Stimulated activated CD8-positive, alpha-beta memory T cell treated with anti-CD3 and anti-CD28 coated beads, Interleukin-7, amount 100 ng/mL, for 48 hours (primary cell): ENCODE results near the gene CHKB.

Experiments
- DNase-seq, 2 donors: peaks; one replicate each; pipeline ENCODE4 v3.0.0-alpha.2; 2020; ENCODE audit warnings: low read depth in 1 of 2; ENCODE audit errors: extremely low read depth in 1 of 2

The CHKB gene

GRCh38 chr22:50575426-50575941, 7.2 kb downstream of the CHKB start:
- DNase-seq: no peak

- no peak for DNase-seq
Observed at GRCh38 chr22:50574383-50574755, 8.3 kb downstream of the CHKB start.

DNA sequence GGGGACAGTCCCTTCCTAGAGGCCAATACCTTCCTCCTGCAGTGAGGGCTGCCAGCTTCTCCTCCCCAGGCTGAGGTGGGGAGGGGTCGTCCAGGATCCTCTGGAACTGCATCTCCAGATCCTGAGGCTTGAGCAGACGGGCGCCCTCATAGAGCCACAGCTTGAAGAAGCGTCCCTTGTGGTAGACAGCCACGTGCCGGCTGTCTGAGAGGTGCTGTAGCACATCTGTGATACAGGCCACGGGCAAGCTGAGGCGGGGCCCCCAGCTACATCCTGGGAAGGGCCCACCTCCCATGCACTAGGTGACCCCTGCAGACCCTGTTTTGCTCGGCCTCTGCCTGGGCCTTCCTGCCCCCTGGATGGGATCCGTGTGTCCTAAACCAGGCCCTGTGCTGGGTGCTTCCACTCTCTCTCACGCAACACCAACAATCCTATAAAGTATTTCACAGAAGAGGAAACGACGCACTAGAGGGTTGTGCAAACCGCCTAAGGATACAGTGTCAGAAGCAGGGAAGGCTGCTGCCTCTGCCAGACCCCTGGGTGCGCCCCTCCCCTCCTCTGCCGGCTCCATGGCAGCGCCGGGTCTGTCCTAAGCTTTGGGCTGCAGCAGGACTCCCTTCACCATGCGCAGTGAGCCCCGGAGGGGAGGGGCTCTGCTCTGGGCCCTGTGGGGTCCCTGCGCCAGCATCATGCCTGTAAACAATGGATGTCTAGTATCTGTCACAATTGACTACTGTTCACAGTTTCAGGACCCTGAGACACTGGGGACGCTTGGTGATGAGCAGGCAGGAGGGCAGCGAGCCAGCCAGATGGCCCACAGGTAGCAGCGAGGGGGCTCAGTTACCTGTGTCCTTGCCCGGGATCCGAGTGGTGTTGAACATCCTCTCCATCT, 8.9 kb downstream of the CHKB start:
- no peak for DNase-seq

- no peak for DNase-seq
Observed at GRCh38 chr22:50572965-50573364, 9.7 kb downstream of the CHKB start.

DNA sequence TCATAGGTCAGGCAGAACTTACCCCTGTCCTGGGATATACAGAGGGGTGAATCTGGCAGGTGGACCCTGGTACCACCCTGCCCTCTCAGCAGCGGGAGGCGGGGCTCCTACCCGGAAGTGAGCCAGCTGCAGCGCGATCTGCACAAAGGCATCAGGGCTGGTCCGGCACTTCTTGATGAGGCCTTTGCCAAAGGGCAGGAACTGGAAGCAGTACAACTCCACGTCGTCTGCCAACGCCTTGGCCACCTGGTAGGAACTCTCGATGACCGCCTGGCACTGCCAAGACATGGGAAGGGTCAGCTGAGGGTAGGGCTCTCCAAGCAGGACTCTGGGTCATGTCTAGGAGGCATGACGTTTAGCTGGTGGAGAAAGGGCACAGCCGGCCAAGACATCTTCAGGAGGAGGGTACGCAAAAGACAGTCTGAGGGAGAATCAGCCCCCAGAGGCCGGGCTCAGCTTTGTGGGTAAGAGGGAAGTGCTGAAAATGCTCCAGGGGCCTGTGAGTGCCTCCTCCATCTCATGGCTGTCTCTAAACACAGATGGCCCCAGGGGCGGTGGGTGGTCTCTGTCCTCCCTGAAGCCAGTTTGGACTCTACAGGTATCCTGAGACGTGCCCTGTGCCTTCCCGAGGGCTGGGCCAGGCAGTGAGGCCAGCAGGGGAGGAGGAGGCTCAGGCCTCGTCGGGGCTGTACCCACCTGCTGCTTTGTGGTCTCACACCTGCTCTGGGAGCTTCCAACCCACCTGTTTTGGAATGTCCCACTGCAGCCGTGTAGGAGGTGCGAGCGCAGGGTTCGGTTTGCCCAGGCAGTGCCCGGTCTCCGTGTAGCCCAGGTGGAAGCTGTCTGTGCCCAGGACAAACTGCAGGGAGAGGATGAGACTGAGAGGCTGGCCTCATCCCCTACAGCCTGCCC, 11.1 kb downstream of the CHKB start:
- DNase-seq: no peak

- DNase-seq: no peak
Observed at GRCh38 chr22:50570861-50571260, 11.8 kb downstream of the CHKB start.

DNA sequence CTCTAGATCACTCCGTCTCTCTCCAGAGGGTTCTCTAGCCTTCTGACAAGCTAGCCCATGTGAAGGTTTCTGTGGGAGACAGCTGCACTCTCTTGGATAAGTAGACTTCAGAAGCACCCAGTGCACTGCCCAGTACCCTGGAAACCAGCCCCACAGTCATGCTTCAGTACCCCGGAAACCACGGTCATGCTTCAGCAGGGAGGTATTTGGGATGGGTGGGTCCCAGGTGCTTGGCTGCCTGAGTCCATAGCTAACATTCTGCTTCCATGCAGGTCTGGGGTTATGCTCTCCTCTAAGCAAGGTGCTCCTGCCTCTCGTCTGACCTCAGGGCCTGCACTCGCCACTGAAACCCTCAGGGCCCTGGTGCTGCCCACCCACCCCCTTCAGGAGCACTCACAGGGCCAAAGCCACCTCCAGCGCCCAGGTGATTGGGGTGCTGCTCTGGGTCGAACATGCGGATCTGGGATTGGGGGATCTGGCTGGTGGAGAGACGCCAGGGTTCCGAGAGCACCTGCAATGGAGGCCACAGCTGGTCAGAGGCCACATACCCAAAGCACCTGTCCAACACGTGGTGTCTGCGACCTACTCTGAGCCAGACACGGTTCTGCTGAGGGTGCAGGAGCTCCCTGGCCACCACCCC, 12.6 kb downstream of the CHKB start:
- DNase-seq: no peak

GRCh38 chr22:50569041-50569459, 13.6 kb downstream of the CHKB start:
- DNase-seq: no peak

- DNase-seq: no peak
Observed at GRCh38 chr22:50568626-50569025, 14.0 kb downstream of the CHKB start.

GRCh38 chr22:50567721-50568252, 14.9 kb downstream of the CHKB start:
- no peak for DNase-seq

DNA sequence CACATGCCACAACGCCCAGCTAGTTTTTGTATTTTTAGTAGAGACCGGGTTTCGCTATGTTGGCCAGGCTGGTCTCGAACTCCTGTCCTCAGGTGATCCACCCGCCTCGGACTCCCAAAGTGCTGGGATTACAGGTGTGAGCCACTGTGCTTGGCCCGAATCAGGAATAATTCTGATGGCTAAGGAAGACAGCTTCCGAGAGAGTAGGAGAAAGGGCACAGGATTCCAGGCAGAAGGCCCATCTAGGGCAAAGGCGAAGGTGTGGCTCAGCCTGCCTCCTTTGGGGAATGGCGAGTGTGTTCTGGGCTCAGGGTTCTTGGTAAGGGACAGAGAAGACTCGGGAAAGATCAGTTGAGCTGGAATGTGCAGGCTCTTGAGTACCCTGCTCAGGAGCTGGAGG, 18.4 kb downstream of the CHKB start:
- DNase-seq: no peak

DNA sequence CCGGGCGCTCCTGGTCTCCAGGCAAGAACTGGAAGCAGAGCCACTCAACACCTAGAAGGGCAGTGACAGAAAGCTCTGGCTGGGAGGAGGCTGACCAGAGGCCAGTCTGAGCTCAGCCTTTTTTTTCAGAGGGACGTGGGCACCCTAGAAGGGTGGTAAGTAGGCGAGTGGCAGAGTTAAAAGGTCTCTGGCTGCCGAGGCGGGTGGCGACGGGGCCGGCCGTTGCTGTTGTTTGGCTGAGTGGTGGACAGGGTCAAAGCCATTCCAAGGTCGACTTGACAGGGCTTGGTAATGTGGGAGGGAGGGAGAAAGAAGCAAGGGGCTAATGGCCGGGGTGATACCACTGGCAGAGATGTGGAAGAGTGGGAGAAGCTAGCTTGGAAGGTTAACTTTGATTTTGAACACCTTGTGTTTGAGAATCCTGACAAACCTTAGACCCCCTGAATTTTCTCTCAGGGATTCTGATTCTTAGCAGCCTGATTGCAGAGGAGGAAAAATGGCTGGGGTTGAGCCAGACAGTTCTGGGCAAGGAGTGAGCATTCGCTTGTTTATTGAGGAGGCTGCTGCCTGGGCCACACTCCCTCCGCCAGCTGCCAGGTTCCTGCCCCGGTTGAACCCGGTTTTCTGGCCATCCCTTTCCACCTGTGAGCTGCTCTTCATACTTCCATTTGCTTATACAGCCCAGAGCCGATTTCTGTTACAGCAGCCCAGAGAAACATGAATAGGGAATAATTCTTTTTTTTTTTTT, 19.1 kb downstream of the CHKB start:
- DNase-seq: no peak

- DNase-seq: peak; percentile 95 to 96
Observed at GRCh38 chr22:50562523-50563412, 19.9 kb downstream of the CHKB start, which contains the start of gene SYCE3. Gene SYCE3, minus strand, starts transcription at chr22:50562919. Its CDS starts 6,514 bp downstream, at chr22:50556405.

GRCh38 chr22:50561401-50562358, 21.0 kb downstream of the CHKB start:
- DNase-seq: no peak

- DNase-seq: no peak
Observed at GRCh38 chr22:50560034-50560433, 22.6 kb downstream of the CHKB start.

- DNase-seq: no peak
Observed at GRCh38 chr22:50556703-50557102, 25.9 kb downstream of the CHKB start.

DNA sequence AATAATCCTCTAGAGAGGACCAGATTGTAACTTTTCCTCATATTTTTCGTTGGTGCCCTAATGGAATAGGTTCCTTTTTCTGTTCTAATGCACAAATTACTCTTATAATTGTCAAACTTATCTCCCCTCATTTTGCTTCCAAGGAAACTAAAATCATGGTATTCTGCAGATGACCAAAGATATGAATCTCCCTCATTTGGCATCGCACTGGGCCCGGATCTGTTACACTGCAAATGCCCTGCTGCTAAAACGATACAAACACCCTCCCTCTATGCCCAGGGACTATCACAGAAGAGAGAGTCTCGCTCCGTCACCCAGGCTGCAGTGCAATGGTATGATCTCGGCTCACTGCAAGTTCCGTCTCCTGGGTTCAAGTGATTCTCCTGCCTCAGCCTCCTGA, 29.3 kb downstream of the CHKB start:
- DNase-seq: no peak
